Retina (tissue), 1 donor: ENCODE data around the gene TMEM74B.
"Not testable (repeated sequence)": the region's sequence is repeated elsewhere in the genome, so short reads cannot be mapped to it uniquely, and the experiment has no call there.

ENCODE experiments used
- DNase-seq: peaks from one replicate; pipeline ENCODE4 v3.0.0-alpha.2; 2016

Gene TMEM74B

DNA sequence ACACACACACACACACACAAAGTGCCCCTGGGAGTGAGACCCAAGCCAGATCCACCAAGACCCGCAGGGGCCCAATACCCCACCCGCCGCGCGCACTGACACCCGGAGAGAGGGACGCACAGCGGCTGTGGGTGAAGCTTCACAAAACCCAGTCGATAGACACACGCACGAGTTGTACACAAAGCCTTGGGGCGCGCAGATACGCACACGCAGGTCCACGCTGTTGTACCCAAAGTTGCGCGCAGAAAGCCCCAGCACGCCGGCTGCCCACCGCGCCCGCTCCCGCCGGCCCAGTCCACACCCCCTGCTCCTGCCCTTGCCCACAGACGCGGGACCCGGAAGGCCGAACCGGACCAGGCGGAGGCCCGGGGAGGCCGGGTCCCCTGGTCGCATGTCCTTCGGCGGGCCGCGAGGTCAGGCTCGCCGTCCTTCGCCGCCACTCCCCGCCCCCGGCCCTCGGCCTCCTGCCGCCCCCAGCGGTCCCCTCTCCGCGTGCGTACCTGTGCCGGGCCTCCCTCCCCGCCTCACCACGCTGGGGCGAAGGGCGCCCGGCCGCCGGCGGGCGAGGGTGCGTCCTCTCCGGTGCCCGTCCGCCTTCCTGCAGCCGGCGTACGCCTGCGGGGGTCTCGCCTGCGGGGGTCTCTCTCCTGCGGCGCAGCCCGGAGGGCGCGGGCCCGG lies at the start of gene TMEM74B:
TMEM74B (minus strand) TSS at position 344 of the 678 bp plus-strand sequence. CDS start 1,180 bp downstream, outside the sequence.
- peak; percentile 61 for DNase-seq

DNA sequence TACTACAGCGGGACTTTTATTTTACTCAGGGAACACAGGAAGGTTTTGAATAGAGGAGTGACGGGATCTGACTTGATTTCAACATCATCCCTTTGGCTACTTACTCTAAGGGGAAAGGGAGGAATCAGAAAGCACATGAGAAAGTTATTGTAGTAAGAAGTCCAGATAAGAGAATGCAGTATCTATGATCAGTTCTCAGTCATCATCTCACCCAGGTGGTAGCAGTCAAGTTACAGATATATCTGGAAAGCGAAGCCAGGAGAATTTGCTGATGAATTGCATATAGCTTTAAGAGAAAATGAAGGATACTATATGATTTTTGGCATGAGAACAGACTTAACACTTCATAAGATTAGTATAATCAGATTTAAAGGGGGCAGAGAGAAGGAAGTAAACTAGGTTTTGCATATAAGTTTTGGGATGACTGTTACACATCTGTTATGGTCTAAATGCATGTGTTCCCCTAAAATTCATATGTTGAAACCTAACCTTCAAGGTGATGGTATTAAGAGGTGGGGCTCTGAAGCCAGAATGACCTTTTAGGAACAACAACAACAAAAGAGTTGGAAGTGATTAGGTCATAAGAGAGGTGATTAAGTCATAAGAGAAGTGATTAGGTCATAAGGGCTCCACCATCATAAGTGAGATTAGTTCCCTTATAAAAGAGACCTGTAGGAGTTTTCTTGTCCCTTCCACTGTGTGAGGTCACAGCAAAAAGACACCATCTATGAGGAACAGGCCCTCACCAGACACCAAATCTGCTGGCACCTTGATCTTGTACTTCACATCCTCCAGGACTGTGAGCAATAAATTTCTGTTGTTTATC lies 47.7 kb upstream of the TMEM74B start:
- DNase-seq = no peak

DNA sequence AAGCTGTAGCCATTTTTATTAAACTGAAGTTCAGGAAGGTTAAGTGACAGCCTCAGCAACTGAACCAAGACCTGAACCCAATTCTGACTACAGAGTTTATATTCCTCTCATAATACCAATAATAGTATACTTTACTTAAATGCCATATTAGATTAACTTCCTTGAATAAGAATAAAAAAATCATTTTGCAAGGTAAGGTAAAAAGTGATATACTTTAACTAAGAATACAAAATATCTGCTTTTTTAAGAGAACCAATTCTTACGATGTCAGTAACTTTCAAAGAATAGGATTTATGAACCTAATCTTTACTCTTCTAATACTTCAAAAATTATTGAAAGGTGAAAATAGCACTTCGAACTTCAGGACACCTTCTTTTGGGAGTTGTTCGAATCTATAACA lies 44.8 kb upstream of the TMEM74B start:
- no peak for DNase-seq

DNA sequence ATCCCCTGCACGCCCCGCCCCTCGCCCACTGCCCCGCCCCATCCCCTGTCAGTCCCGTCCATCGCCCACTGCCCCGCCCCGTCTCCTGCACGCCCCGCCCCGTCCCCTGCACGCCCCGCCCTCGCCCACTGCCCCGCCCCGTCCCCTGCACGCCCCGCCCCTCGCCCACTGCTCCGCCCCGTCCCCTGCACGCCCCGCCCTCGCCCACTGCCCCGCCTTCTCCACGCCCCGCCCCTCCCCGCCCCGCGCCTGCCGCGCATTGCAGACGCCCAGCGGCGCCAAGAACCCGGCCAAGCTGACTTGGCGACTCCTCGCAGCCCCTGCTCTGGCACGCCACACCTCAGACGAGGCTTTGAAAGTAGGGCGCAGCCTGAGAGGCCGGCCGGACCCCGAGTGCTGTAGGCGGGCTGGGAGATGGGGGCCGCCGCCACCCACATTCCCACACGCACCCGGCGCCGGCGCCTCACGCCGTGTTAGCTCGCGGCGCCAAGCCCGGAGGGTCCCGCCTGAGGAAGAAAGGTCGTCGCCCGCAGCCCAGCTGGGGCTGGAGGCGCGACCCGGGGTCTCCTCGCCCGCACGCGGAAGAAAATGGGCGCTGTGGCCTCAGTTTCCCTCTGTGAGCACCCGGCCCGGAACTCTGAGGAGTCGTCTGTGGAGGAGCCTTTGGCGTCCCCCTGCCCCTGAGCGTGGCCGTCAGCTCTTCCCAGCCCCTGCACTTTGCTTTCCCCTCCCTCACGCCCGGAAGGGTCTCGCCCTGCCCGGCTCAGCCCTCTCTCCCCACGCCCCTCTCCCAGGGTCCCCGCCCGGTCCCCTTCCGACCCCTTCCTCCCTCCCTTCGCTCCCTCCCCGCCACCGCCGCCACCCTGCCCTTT lies 41.2 kb upstream of the TMEM74B start, which contains the start of gene RAD21L1:
RAD21L1 (plus strand) TSS at position 262 of the 872 bp plus-strand sequence. CDS start 2,410 bp downstream, outside the sequence.
- DNase-seq = peak; percentile 88

DNA sequence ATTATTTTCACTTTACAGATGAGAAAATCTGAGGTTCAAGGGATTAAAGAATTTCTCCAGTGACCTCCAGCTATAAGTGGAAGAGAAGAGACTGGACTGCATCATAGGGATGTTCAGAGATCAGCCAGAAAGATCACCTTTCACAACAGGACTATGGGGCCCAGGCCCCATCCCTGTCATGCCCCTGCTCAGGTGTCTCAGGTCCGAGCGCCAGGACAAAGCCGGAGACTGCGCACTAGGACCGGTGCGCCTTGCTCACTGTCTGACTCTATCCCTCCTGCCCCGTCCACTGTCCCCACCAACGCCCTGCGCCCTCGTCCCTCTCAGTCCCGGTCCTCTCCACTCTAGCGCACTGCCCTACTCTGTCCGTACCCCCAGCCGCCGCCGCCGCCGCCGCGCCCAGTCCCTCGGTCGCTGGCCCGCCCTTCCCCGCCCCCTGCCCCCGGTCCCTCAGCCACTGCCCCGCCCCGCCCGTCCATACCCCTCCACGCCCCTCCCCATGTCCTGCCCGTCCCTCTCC lies 40.5 kb upstream of the TMEM74B start:
- DNase-seq = peak; percentile 62

DNA sequence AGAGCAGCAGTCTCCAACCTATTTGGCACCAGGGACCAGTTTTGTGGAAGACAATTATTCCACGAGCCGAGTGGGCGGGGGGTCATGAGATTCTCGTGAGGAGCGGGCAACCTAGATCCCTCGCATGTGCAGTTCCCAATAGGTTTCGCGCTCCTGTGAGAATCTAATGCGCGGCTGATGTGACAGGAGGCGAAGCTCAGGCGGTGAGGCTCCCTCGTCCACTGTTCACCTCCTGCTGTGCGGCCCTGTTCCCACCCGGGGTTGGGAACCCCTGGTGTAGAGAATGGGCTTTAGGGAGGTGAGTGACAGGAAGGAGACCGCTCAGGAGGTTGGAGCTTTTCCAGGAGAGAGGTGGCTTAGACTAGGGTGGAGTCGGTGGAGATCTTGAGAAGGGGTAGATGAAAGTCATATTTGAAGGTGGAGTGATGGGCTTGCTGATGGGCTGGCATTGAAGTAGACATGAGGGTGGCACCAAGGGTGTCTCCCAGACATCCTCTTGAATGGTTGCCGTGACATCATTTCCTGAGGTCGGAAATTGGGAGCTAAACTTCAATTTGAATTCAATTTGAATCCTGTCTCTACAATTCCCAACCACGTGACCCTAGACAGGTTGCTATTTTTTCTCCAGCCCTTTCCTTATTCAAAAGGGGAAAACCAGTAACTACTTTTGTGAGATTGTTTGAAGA lies 39.6 kb upstream of the TMEM74B start:
- no peak for DNase-seq

DNA sequence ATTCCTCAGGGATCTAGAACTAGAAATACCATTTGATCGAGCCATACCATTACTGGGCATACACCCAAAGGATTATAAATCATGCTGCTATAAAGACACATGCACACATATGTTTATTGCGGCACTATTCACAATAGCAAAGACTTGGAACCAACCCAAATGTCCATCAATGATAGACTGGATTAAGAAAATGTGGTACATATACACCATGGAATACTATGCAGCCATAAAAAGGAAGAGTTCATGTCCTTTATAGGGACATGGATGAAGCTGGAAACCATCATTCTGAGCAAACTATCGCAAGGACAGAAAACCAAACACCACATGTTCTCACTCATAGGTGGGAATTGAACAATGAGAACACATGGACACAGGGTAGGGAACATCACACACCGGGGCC lies 38.0 kb upstream of the TMEM74B start:
- DNase-seq = not testable (repeated sequence)

DNA sequence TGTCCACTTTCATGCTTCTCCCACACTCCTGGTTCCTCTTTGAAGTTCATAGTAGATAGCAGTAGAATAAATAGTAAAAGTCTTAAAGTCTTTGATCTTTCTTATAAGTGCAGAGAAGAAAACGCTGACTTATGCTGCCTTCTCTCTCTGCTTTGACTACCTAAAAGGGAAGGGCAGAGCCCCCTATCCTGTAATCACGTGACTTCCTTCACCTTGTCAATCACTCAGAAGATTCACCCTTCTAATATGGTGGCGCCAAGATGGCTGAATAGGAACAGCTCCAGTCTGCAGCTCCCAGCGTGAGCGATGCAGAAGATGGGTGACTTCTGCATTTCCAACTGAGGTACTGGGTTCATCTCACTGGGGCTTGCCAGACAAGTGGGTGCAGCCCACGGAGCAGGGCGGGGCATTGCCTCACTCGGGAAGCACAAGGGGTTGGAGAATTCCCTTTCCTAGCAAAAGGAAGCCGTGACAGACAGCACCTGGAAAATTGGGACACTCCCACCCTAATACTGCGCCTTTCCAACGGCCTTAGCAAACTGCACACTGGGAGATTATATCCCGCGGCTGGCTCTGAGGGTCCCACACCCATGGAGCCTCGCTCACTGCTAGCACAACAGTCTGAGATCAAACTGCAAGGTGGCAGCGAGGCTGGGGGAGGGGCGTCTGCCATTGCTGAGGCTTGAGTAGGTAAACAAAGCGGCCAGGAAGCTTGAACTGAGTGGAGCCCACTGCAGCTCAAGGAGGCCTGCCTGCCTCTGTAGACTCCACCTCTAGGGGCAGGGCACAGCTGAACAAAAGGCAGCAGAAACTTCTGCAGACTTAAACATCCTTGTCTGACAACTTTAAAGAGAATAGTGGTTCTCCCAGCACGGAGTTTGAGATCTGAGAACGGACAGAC lies 32.0 kb upstream of the TMEM74B start:
- DNase-seq = not testable (repeated sequence)

DNA sequence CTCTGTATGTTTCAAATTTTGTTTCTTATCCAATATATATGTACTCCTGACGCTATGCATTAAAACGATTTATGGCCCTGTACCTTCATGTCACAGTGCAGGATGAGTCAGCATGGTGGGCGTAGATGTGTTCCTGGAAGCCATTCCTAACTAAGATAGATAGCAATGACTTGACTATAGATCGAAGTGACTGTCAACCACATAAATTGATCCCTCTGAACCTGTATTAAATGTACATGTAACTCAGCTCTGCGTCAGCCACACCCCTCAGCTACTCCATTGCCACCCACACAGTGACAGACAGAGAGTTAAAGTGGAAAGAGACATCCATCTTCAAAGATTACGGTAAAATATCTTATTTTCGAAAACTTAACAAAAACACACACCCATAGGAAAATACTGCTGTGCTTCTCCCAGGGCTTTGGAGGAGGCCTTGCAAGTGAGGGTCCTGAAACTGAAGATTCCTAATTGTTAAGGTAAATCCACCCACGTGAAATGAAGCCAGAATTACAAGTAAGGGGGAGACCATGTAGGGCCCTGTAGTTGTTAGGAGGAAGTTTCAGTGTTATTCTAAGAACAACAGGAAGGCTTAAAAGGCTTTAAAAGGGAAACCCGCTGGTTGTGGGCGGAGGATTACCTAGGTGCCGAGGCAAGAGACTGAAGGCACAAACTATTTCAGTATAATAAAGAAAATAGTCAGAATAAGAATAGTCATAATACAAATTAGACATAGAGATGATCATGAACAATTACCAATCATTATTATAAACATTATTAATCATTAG lies 30.8 kb upstream of the TMEM74B start:
- no peak for DNase-seq

DNA sequence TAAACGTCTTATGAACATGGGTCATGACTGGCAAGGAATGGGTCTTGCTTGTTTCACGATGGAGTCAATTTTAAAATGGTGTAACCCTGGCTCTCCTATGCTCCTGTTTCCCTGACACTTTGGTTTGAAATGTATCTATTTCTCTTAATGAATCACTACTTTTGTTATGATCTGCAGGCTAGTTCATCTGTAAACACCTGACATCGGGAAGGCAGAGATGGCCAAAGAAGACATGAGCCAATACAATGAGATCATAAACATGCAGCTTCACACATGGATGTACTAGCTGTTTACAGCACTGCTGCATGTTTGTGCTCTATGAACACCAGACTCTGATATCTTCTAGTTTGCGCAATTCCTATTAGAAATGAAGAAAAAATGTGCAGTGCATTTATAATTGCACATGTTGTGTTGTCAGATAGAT lies 30.1 kb upstream of the TMEM74B start:
- DNase-seq = no peak

DNA sequence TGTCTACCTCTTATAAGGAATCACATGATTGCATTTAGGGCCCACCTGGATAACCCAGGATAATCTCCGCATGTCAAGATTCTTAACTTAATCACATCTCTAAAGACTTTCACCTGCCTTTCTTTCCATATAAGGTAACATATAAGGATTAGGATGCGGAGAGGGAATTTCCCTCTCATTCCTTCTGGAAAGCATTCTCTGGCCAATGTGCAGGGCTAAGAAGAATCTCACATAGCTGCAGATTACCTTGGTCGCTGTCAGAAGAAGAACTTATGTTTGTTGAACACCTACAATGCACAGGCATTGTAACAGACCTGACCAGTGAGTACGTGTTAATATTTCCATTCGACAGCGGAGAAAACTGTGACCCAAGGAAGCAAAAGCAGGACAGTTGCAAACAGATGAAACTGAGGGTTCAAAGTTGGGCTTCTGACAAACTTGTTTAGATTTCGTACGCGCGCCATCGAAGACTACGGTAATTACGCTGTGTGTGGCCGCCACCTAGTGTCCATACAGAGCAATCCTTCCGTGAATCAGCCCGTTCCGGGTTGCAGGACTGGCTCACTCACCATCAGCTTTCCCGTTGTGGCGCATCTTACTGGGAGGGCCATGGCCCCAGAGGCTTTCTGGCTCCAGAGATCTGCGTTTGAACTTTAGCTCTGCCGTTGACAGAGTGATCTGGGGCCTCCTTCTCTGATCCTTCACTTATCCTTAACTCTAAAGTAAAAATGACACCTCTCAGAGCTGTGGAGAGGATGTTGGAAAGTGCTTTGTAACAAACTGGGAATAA lies 28.0 kb upstream of the TMEM74B start:
- peak; percentile 71 for DNase-seq

DNA sequence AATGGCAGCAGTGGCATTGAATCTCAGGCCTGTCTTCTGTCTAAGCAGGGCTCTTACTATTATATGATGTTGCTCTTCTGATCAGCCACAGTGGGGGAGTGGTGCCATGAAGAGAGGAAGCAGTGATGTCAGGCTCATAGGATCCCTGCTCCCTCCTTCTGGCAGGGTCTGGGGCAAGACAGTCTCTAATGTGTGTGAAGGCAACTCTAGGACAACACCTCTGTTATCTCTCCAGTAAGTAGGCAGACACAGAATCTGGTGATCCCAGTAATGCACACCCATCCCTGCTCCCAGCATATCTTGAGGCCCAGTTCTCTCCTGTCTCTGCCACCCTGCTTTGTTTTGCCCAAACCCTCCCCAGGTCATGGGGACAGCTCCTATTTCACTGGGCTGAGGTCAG lies 27.2 kb upstream of the TMEM74B start:
- DNase-seq = no peak

DNA sequence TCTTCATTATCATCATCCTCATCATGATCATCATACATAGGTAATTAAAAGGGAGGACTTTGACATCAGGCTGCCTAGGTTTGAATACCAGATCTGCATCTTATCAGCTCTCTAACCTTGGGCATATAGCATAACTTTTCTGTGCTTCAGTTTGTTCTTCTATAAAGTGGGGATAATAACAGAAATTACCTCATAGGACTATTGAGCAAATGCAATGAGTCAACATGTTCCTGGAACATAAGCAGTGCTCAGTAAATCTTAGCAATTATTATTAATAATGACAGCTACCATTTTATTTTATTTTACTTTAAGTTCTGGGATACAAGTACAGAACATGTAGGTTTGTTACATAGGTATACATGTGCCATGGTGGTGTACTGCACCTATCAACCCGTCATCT lies 25.7 kb upstream of the TMEM74B start:
- no peak for DNase-seq

DNA sequence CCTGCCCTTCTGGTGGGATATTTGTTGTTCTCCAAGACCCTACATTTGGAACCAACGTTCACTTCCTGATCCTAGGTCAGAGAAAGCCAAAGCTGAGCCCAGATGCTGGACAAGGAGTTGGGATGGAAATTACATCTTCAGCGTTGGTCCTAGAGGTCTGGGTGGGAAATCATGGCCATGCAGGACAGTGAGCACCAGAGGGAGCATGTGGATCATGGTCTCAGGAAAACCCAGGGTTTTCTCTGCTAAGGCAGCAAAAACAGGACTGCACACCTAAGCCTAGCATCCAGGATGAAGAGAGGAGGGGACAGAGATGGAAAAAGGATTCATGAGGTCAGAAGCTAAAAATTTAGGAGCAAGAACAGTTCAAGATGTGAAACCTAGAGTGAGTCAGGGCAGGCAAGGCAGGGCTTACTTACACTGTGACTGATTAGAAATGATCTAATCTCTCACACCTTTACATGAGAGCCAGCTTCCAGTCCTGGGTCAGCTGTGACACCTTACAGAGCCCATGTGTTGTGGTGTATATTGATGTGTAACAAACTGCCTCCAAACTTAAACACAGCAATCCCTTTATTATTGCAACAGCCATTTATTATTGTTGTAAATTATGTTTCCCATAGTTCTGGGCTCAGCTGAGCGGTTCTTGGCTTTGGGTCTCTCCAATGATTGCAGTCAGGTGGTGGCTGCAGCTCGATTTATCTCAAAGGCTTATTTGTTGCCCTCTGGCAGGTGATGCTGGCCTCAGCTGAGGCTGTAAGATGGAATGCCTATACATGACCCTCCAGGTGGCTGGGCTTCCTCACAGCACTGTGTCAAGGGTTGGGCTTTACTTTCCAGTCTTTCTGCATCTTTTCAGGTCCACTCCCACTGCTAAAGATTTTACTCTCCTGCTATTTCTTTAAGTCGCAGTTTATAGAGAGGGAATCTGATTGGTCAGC lies 24.9 kb upstream of the TMEM74B start:
- no peak for DNase-seq

DNA sequence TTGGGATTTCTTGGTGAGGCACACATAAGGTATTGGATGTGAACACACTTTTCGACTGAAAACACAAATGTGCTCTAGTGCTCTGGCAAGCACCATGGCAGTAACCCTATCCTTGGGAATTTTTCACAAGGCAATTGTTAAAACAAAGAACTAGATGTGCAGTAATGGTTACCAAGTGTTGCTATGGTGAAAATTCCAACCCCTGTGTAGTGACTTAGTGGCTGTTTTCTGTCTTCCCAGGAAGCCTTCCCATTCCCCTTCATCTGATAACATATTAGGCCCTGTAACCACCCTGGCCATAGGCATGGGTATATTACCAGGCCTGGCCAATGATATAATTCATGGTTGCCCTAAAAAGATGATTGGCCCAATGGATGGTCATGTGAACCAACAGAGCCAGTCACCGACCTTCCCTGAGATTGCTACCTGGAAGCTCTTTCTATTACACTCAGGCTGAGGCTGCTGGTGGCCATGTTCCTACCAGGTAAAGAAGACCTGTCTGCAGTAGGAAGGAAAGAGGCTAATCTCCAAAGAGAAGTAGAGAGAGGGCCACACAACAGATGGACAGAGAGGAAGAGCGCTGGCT lies 22.6 kb upstream of the TMEM74B start:
- no peak for DNase-seq

DNA sequence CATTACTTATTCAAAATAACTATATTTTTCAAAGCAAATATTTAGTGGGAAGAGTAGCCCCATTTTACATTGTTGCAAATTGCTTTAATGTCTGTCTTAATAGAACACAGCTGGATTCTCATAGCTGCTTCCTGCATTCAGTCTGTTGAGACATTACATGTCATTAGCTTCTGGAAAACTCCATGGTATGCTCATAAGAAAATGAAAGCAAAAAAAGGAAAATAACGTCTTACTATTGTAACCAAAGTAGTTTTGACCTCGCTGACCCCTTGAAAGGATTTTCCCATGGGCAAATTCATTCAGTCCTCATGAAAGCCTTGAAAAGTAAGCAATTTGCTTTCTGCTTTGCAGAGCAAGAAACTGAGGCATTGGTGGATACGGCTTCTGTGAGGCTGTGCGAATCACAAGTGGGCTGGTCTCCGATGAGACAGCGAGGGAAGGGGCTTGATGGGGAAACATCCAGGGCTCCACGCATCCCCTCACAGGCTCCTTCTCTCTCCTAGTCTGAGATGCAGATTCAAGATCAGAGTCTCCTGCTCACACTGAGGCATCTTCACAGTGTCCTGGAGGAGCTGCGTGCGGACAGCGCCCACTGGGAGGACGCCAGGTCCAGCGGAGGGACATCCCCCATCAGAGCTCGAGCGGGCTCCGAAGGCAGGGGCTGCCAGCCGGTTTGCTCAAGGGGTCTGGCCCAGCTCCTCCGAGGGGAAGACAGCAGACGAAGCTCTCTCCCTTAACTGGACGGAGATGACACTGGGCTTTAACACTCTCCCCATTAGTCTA lies 21.8 kb upstream of the TMEM74B start:
- DNase-seq = no peak

DNA sequence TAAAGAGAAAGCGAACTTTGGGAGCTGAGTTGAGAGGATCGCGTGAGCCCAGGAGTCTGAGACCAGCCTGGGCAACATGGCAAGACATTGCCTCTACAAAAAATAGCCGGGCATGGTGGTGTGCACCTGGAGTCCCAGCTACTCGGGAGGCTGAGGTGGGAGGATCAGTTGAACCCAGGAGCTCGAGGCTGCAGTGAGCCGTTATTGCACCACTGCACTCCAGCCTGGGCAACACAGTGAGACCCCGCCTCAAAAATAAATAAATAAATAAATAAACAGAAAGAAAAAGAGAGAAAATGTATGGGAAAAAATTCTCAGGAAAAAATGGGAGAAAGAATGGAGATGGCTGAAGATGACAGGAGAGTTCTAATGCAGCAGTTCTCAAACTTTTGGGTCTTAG lies 21.0 kb upstream of the TMEM74B start:
- no peak for DNase-seq
